Central memory CD8-positive, alpha-beta T cell (primary cell): ENCODE measurements around the gene ROPN1B.
"Not testable (repeated sequence)": the region's sequence is repeated elsewhere in the genome, so short reads cannot be mapped to it uniquely, and the experiment has no call there.

Source experiments
- ATAC-seq: fragments of 150-1000 bp; cut with Tn5 transposase; replicated peaks from 2 replicates; pipeline ENCODE4 v1.10.0; 2022; ENCODE audit warnings: mild to moderate bottlenecking, moderate FRiP score, moderate number of reproducible peaks; ENCODE audit not compliant: poor library complexity, severe bottlenecking; ENCODE audit errors: extremely low read depth
- DNase-seq, 2 donors: peaks; one replicate each; pipeline ENCODE4 v3.0.0; 2021; ENCODE audit warnings: low spot score in 2 of 2
- H3K27ac Mint-ChIP-seq: one replicate; pipeline ENCODE4 v1.8.0; 2022; ENCODE audit warnings: low read depth, mild to moderate bottlenecking, moderate library complexity, mixed read lengths
- H3K27me3 Mint-ChIP-seq: one replicate; pipeline ENCODE4 v1.8.0; 2022; ENCODE audit warnings: mixed read lengths
- H3K36me3 Mint-ChIP-seq: one replicate; pipeline ENCODE4 v1.8.0; 2022; ENCODE audit warnings: mild to moderate bottlenecking, moderate library complexity, mixed read lengths; ENCODE audit not compliant: insufficient read depth
- H3K4me1 Mint-ChIP-seq: one replicate; pipeline ENCODE4 v1.8.0; 2022; ENCODE audit warnings: mixed read lengths
- H3K4me3 Mint-ChIP-seq: one replicate; pipeline ENCODE4 v1.8.0; 2022; ENCODE audit warnings: mild to moderate bottlenecking, moderate library complexity, mixed read lengths
- H3K9me3 Mint-ChIP-seq: one replicate; pipeline ENCODE4 v1.8.0; 2022; ENCODE audit warnings: mixed read lengths

Gene ROPN1B

DNA sequence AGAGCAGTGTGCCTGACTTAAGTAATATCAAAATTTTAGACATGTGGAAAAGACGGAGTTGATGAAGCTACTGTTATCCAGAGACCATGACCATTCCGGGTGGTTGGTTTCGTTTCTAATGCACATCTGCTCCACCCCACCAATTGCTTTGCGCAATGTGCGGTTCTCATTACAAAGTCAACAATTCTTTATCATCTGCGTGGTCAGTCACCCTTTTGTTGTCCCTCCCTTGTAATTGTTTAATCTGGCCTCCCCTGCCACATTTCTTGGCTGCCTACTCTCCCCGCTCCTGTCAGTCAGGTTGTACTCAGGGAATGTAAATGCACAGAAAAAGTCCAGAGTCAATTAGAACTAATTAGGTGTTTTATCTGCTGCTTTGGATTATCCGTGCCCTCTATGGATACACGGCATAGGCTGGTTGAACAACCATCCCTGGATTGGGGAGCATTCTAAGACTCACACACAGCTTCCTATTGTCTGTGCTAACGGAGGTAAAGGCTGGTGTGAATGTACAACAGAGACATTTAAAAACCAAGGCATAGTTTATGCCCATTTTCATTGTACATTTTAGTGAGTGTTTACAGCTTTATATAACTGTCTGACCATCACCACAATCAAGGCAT is 33.6 kb upstream of the ROPN1B start:
- H3K4me3 Mint-ChIP-seq, H3K4me1 Mint-ChIP-seq, DNase-seq, H3K36me3 Mint-ChIP-seq, H3K9me3 Mint-ChIP-seq, ATAC-seq, H3K27ac Mint-ChIP-seq: not testable (repeated sequence)
- peaks cover 16% of the 10 kb centered on the region for H3K27me3 Mint-ChIP-seq

DNA sequence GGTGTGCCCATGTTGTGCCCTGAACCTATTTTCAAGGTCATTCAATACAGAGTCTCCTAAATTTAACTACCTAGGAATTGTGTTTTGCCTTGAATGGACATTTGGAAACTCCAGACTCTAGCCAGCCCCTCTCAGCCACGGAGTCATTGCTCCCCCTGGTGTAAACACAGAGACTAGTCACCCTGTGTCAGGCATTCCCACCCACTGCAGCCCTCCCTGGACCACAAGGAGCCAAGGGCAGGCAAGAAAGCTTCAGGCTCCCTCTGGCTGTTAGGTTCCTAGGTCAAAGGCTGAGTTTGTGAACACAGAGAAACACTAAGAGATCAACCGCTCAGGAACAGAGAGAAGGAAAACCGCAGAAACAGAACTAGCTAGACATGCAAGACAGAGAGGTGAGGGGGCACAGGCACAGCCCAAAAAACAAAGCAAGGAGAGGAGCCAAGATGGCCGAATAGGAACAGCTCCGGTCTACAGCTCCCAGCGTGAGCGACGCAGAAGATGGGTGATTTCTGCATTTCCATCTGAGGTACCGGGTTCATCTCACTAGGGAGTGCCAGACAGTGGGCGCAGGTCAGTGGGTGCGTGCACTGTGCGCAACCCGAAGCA is 32.7 kb upstream of the ROPN1B start:
- H3K4me3 Mint-ChIP-seq, DNase-seq, H3K27ac Mint-ChIP-seq, H3K4me1 Mint-ChIP-seq, ATAC-seq, H3K9me3 Mint-ChIP-seq, H3K36me3 Mint-ChIP-seq: not testable (repeated sequence)
- peaks cover 16% of the 10 kb centered on the region for H3K27me3 Mint-ChIP-seq

DNA sequence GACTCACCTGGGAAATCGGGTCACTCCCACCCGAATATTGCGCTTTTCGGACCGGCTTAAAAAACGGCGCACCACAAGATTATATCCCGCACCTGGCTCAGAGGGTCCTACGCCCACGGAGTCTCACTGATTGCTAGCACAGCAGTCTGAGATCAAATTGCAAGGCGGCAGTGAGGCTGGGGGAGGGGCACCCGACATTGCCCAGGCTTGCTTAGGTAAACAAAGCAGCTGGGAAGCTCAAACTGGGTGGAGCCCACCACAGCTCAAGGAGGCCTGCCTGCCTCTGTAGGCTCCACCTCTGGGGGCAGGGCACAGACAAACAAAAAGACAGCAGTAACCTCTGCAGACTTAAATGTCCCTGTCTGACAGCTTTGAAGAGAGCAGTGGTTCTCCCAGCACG is 32.1 kb upstream of the ROPN1B start:
- not testable (repeated sequence) for DNase-seq, H3K36me3 Mint-ChIP-seq, ATAC-seq, H3K4me1 Mint-ChIP-seq, H3K27ac Mint-ChIP-seq, H3K4me3 Mint-ChIP-seq, H3K9me3 Mint-ChIP-seq
- H3K27me3 Mint-ChIP-seq = peaks cover 16% of the 10 kb centered on the region

DNA sequence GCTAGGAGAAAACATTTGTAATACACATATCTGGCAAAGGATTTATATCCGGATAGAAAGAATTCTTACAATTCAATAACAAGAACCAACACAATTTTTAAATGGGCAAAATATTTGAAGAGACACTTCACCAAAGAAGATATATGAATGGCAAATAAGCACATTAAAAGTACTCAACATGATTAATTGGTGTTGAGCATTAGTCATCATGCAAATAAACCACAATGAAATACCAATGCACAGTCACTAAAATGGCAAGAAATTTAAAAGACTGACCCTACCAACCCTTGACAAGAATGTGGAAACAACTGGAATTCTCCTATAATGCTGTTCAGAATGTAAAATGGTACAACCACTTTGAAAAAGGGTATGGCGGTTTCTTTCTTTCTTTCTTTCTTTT is 21.2 kb upstream of the ROPN1B start:
- not testable (repeated sequence) for ATAC-seq, H3K4me1 Mint-ChIP-seq, H3K27ac Mint-ChIP-seq, H3K9me3 Mint-ChIP-seq, H3K36me3 Mint-ChIP-seq, H3K4me3 Mint-ChIP-seq, DNase-seq
- peaks cover 71% of the 10 kb centered on the region for H3K27me3 Mint-ChIP-seq

DNA sequence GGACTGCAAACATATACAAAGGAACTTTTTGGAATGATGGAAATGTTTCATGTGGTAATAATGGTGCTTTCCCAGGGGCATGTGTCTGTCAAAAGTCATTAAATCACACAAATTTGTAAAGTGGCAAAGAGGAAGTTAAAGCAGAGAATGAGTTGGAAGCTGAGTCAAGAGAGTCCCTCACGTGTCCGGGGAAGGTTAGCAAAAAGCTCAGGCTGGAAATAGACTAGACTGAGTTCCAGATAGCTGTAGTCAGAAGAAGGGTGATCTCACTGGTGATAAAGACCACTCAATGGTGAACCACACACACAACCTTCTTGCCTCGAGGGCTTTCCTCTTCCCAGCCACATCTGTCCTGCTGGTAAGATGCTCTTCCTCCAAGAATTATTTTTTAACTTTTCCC is 20.1 kb upstream of the ROPN1B start:
- not testable (repeated sequence) for H3K9me3 Mint-ChIP-seq, ATAC-seq, H3K4me3 Mint-ChIP-seq, H3K36me3 Mint-ChIP-seq, DNase-seq, H3K27ac Mint-ChIP-seq, H3K4me1 Mint-ChIP-seq
- peaks cover 78% of the 10 kb centered on the region for H3K27me3 Mint-ChIP-seq

DNA sequence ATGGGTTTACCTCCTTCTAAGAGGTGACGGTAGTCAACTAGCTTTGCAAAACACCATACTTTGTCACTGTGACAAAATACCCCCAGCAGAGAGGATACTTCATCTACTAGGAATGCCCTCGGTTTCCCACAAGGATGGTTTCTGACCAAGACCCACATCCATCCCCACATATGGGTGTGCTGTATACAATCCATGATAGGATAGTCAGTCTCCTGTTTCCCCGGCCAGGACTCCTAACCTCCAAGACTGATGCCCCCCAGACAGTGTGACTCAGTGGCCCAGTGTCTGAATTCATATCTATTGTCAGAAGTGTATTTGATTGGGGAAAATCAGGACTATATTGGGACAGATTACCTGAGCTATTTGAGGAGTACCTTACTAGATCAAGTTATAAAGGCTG is 17.8 kb upstream of the ROPN1B start:
- not testable (repeated sequence) for H3K27ac Mint-ChIP-seq, H3K4me3 Mint-ChIP-seq, H3K4me1 Mint-ChIP-seq, H3K9me3 Mint-ChIP-seq, H3K36me3 Mint-ChIP-seq, ATAC-seq, DNase-seq
- H3K27me3 Mint-ChIP-seq = peaks cover 60% of the 10 kb centered on the region

DNA sequence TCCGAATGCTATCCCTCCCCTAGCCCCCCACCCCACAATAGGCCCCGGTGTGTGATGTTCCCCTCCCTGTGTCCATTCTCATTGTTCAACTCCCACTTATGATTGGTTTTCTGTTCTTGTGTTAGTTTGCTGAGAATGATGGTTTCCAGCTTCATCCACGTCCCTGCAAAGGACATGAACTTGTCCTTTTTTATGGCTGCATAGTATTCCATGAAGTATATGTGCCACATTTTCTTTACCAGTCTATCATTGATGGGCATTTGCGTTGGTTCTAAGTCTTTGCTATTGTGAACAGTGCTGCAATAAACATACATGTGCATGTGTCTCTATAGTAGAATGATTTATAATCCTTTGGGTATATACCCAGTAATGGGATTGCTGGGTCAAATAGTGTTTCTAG is 12.0 kb upstream of the ROPN1B start:
- H3K4me3 Mint-ChIP-seq = not testable (repeated sequence)
- peaks cover 39% of the 10 kb centered on the region for H3K27me3 Mint-ChIP-seq

DNA sequence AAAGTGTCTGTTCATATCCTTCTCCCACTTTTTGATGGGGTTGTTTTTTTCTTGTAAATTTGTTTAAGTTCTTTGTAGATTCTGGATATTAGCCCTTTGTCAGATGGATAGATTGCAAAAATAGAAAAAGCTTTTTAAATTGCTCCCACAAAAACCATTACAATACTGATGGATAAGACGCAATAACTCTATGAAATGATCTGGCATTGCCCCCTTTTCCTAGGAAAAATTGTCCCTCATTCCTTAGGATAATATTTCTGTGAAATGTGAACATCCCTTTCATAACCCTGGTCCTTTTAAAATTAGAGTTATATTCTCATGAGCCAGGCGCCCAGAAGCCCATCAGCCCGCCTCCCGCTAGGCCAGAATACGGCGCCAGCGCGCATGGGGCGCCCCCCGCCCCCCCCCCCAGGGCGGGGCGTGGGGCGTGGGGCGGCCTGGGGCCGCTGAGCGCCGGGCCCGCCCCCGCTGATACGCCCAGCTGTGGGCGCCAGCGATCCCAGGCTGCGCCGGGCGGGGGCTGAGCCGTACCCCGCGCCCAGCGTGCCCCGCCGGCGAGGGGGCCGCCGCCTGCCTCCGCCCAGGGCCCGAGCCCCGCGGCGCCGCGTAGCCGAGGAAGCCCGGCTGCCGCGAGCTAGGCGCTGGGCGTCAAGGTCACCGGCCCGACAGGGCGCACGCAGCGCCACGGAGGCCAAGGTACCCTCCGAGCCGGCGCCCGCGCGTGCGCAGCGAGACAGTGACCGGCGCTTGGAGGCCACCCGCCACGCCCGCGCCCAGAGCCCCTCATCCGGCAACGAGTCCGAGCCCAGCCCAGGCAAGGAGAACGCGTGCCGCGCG is 11.1 kb upstream of the ROPN1B start:
- ATAC-seq (no peak), DNase-seq (no peak)
- Mint-ChIP-seq H3K4me3 (no peak overlapping the region), H3K27me3 (peaks cover 35% of the 10 kb centered on the region), H3K36me3 (no peaks in the 10 kb centered on the region), H3K9me3 (no peaks in the 10 kb centered on the region), H3K4me1 (no peaks in the 10 kb centered on the region), H3K27ac (no peak overlapping the region)

More for the DNA sequence above, 12.0 kb upstream of the ROPN1B start:
- DNase-seq, H3K36me3 Mint-ChIP-seq, H3K9me3 Mint-ChIP-seq, H3K27ac Mint-ChIP-seq, ATAC-seq, H3K4me1 Mint-ChIP-seq: not testable (repeated sequence)

DNA sequence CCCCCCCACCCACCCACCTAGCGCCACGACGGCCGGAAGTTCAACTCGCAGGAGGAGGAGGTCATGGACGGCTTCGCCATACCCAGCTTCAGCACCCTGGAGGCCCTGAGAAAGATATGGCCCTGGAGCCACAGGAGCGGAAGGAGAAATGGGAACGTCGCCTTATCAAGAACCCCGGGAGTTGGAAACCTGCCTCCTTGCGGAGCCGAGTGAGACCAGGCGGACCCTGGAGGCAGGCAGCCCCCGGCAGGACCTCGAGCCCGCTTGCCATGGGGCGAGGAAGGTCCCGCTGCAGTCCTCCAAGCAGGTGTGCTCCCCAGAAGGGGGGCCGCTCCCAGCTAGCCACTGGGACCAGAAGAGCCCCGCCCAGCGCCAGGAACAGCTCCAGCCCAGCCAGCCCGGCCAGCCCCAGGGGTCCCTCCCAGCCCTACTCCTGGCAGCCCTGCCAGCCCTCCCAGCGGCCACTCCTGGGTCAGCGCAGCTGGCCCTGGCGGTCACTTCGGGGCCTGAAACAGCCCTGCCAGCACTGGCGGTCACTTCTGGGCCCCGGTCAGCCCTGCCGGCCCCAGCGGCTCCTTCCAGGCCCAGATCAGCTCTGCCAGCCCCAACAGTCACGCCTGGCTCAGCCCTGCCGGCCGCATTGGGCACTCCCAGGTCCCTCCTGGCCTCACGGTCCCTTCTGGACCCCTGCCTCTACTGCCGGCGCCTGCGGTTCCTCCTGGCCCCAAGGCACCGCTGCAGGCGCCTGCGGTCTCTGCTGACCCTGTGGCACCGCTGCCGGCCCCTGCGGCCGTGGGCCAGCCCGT is 10.3 kb upstream of the ROPN1B start:
- ATAC-seq = no peak
- DNase-seq = no peak
- H3K27me3 Mint-ChIP-seq = peaks cover 29% of the 10 kb centered on the region
- no peak overlapping the region for H3K4me3 Mint-ChIP-seq
- H3K36me3 Mint-ChIP-seq = no peaks in the 10 kb centered on the region
- H3K4me1 Mint-ChIP-seq = no peaks in the 10 kb centered on the region
- H3K9me3 Mint-ChIP-seq = no peaks in the 10 kb centered on the region
- no peak overlapping the region for H3K27ac Mint-ChIP-seq

DNA sequence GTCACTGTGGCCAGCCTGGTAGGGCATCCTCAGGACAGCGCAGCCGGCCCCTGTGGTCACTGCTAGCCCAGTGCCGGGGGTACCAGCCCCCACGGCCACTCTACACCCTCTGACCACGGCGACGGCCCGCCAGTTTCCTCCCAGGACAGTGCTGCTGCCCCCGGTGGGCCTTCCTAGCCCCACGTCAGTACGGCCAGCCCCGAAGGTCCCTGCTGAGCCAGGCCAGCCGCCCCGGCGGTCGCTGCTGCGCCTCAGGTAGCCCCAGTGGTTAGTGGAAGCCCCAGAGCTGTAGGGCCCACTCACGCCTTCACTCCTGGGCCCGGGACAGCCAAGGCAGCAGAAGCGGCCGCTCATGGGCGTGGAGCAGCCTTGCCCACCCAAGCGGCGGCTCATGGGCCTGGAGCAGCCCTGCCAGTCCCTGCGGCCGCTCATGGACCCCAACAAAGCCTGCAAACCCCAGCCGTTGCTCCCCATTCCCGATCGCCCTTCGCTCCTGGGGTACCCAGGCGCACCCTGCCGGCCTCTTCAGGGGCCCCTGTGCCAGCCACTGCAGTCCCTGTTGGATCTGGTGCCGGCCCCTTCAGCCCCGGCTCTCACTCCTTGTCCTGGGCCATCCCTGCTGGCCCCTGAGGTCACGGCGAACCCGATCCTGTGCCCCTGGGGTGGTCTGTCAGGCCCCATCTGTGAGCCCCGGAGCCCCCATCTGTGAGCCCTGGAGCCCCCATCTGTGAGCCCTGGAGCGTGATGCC is 9.5 kb upstream of the ROPN1B start:
- peaks cover 26% of the 10 kb centered on the region for H3K27me3 Mint-ChIP-seq
- ATAC-seq = no peak

DNA sequence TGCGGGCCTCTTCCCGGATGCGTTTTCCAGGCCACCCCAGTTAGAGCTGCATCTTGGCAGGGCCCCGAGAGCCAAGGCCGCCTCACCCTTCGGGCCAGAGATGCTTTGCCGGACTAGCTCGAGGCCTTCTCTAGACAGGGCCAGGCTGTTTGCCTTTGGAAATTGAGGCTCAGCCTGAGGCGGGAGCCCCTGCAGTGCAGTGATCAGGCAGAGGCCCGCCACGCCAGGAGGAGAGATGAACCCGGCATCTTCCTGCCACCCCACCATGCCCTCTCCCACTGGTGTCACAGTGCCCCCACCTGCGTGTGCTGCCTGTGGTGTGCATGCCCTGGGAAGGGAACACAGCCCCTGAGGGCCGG is 8.9 kb upstream of the ROPN1B start:
- H3K4me3 Mint-ChIP-seq = no peak overlapping the region
- no peaks in the 10 kb centered on the region for H3K9me3 Mint-ChIP-seq
- no peaks in the 10 kb centered on the region for H3K4me1 Mint-ChIP-seq
- no peaks in the 10 kb centered on the region for H3K36me3 Mint-ChIP-seq
- H3K27me3 Mint-ChIP-seq = peaks cover 26% of the 10 kb centered on the region
- no peak for ATAC-seq
- H3K27ac Mint-ChIP-seq = no peak overlapping the region
- DNase-seq = no peak

More for the DNA sequence above, 9.5 kb upstream of the ROPN1B start:
- H3K36me3 Mint-ChIP-seq = no peaks in the 10 kb centered on the region
- H3K27ac Mint-ChIP-seq = no peak overlapping the region
- H3K4me1 Mint-ChIP-seq = no peaks in the 10 kb centered on the region
- H3K9me3 Mint-ChIP-seq = no peaks in the 10 kb centered on the region
- no peak overlapping the region for H3K4me3 Mint-ChIP-seq
- no peak for DNase-seq
